OCI-LY7 (cell line): ENCODE data around the gene ARHGEF11. TPM values are rescaled to one million over a fixed set of nuclear protein-coding genes. Genes with fewer than 3 reads are reported as not detected.

ENCODE experiments used
- BruUV-seq: library from RNA; stranded (reverse); fragments of 400-500 nt; replicated peaks from 2 replicates; lab custom pipeline; 2021; lab: Mats Ljungman, UMichigan
- CTCF ChIA-PET: fragments of 300-600 bp; sonication (Branson Sonifier 250); formaldehyde crosslinking; loops from one replicate; lab custom pipeline; 2022; ENCODE audit warnings: antibody characterized with exemption; ENCODE audit not compliant: unreplicated experiment; lab: Charles Lee
- POLR2A ChIA-PET: fragments of 300-600 bp; sonication (Branson Sonifier 250); formaldehyde crosslinking; loops from one replicate; lab custom pipeline; 2022; ENCODE audit warnings: antibody characterized with exemption; lab: Charles Lee
- DNase-seq: peaks from one replicate; pipeline ENCODE4 v3.0.0-alpha.2; 2015; ENCODE audit warnings: low spot score
- H2AFZ ChIP-seq: fragments of 200-600 bp; sonication (generic), shearing (Covaris generic); 2 replicates; pipeline ENCODE4 v1.6.1; 2014; ENCODE audit warnings: mild to moderate bottlenecking, antibody characterized with exemption, low read length, moderate library complexity
- H3K27ac ChIP-seq: fragments of 200-600 bp; sonication (generic); 2 replicates; pipeline ENCODE4 v1.5.1; 2014; ENCODE audit warnings: mixed run types, low read depth, mild to moderate bottlenecking, moderate library complexity, low read length, inconsistent platforms; ENCODE audit not compliant: poor library complexity, severe bottlenecking
- H3K36me3 ChIP-seq: fragments of 200-600 bp; sonication (generic); 2 replicates; pipeline ENCODE4 v1.6.1; 2014; ENCODE audit warnings: mild to moderate bottlenecking, antibody characterized with exemption, low read length, moderate library complexity, mixed read lengths; ENCODE audit not compliant: insufficient read depth
- H3K4me1 ChIP-seq: fragments of 200-600 bp; sonication (generic); 2 replicates; pipeline ENCODE4 v1.5.1; 2014; ENCODE audit warnings: mild to moderate bottlenecking, low read length; ENCODE audit not compliant: insufficient read depth, poor library complexity, severe bottlenecking
- H3K4me2 ChIP-seq: fragments of 200-600 bp; sonication (generic); 2 replicates; pipeline ENCODE4 v1.6.1; 2014; ENCODE audit warnings: mild to moderate bottlenecking, low read length
- H3K4me3 ChIP-seq: fragments of 200-600 bp; sonication (generic); 2 replicates; pipeline ENCODE4 v1.5.1; 2014; ENCODE audit warnings: mild to moderate bottlenecking, low read depth, low read length; ENCODE audit not compliant: poor library complexity, severe bottlenecking
- H3K79me2 ChIP-seq: fragments of 200-600 bp; sonication (generic); 2 replicates; pipeline ENCODE4 v1.6.1; 2016; ENCODE audit warnings: low read depth, mild to moderate bottlenecking, low read length, moderate library complexity, mixed read lengths; ENCODE audit not compliant: insufficient read depth
- H3K9me2 ChIP-seq: fragments of 200-600 bp; sonication (generic); 2 replicates; pipeline ENCODE4 v1.6.1; 2016; ENCODE audit warnings: mild to moderate bottlenecking, low read length, mixed read lengths; ENCODE audit not compliant: insufficient read depth
- H3K9me3 ChIP-seq: fragments of 200-600 bp; sonication (generic); 2 replicates; pipeline ENCODE4 v1.6.1; 2014; ENCODE audit warnings: mild to moderate bottlenecking, mixed run types, low read length, mixed read lengths
- H4K20me1 ChIP-seq: fragments of 200-600 bp; sonication (generic); 2 replicates; pipeline ENCODE4 v1.6.1; 2014; ENCODE audit warnings: mild to moderate bottlenecking, antibody characterized with exemption, low read length, moderate library complexity, mixed read lengths; ENCODE audit not compliant: insufficient read depth
- EZH2phosphoT487 ChIP-seq: fragments of 200-600 bp; sonication (generic); IDR thresholded peaks from 2 replicates; pipeline ENCODE4 v1.6.1; 2018; ENCODE audit warnings: low read depth, borderline replicate concordance, mild to moderate bottlenecking, mixed run types, antibody characterized with exemption, low read length, moderate library complexity, mixed read lengths
- intact Hi-C: fragments of 100-400 bp; cut with micrococcal nuclease; formaldehyde crosslinking; loops from one replicate; pipeline ENCODE4 v1.10.0; 2022; ENCODE audit not compliant: unreplicated experiment
- total RNA-seq, 2 experiments: library from RNA; depleted of rRNA in 1 of 2; stranded (reverse); fragments of >200 nt in 1 of 2; shearing (Covaris generic) in 1 of 2; gene quantifications; 2 replicates each; pipeline ENCODE4 v1.2.3, GENCODE V29; 2014 to 2022
- TF ChIP-seq, protein P1 (sequence below): fragments of 200-600 bp; sonication (generic); conservative IDR thresholded peaks from 2 replicates; pipeline ENCODE4 v1.5.1; 2014; ENCODE audit warnings: mild to moderate bottlenecking, antibody characterized with exemption, low read length, moderate library complexity, mixed read lengths

ARHGEF11 gene
- total RNA-seq, 2 experiments from 2014 or later, result 1.5 to 3.4 TPM

DNA sequence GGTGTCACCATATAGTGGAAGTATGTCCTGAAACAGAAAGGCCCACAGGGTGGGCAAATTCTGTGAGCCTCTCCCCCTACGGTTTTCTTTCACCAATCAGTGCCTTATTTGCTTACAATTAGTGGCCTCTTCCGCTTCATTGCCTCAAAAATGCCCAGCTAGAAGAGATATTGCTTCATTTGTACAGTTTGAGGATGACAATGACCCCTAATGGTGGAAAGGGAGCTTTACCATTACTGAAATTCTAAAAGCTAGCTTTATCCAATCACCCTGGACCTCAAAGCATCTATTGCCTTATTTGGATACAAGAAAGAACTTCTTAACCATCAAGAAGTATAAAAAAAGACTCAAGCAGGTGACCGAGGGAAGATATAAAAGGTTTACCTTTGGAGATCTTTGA lies 75.5 kb downstream of the ARHGEF11 start:
- Histone ChIP-seq H2AFZ (no peak overlapping the region), H3K27ac (no peak overlapping the region), H4K20me1 (no peaks in the 10 kb centered on the region), H3K9me3 (no peaks in the 10 kb centered on the region), H3K9me2 (no peaks in the 10 kb centered on the region), H3K4me2 (no peak overlapping the region), H3K36me3 (no peaks in the 10 kb centered on the region), H3K79me2 (no peaks in the 10 kb centered on the region), H3K4me3 (no peak overlapping the region), H3K4me1 (no peaks in the 10 kb centered on the region)
- ChIA-PET CTCF (no interaction called here), POLR2A (interaction anchor here (0.9 kb wide), 1 partner anchor 70 kb away, joined by 3 read pairs; no protein-coding TSS in a partner anchor)
- TF ChIP-seq EZH2phosphoT487, result no peak
- TF ChIP-seq, protein P1, sequence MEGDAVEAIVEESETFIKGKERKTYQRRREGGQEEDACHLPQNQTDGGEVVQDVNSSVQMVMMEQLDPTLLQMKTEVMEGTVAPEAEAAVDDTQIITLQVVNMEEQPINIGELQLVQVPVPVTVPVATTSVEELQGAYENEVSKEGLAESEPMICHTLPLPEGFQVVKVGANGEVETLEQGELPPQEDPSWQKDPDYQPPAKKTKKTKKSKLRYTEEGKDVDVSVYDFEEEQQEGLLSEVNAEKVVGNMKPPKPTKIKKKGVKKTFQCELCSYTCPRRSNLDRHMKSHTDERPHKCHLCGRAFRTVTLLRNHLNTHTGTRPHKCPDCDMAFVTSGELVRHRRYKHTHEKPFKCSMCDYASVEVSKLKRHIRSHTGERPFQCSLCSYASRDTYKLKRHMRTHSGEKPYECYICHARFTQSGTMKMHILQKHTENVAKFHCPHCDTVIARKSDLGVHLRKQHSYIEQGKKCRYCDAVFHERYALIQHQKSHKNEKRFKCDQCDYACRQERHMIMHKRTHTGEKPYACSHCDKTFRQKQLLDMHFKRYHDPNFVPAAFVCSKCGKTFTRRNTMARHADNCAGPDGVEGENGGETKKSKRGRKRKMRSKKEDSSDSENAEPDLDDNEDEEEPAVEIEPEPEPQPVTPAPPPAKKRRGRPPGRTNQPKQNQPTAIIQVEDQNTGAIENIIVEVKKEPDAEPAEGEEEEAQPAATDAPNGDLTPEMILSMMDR, result peak; percentile 68
- intact Hi-C loops, result no loop called here
- DNase-seq, result peak; percentile 11
- no TSS peak for BruUV-seq

DNA sequence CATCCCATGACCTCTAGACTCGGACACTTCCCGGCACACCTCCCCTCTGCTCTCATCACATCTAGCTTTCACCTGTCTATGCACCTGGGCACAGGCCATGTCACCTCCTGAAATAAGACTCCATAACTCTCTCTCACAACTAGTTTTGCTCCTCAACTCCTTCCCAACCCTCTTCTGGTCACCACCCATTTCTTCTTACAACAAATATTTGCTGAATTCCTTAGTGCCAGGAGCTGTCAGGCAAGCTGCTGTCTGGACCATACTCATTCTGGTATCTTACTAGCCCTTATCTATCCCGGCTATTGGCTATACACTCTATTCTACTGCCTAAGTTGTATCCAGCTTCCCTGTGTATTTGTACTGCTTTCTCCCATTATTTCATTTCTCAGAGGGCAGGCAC lies 76.0 kb downstream of the ARHGEF11 start:
- TF ChIP-seq, protein P1, result no peak
- TF ChIP-seq EZH2phosphoT487, result no peak
- no peaks in the 10 kb centered on the region for H3K9me3 ChIP-seq
- no peak overlapping the region for H2AFZ ChIP-seq
- no peak overlapping the region for H3K4me3 ChIP-seq
- H3K36me3 ChIP-seq, result no peaks in the 10 kb centered on the region
- no peak for DNase-seq
- H3K27ac ChIP-seq, result no peak overlapping the region
- H3K79me2 ChIP-seq, result no peaks in the 10 kb centered on the region
- H3K4me1 ChIP-seq, result no peaks in the 10 kb centered on the region
- no peaks in the 10 kb centered on the region for H4K20me1 ChIP-seq
- intact Hi-C loops, result no loop called here
- CTCF ChIA-PET, result no interaction called here
- BruUV-seq, result no TSS peak
- H3K9me2 ChIP-seq, result no peaks in the 10 kb centered on the region
- POLR2A ChIA-PET, result interaction anchor here (0.9 kb wide), 1 partner anchor 71 kb away, joined by 3 read pairs; no protein-coding TSS in a partner anchor
- no peak overlapping the region for H3K4me2 ChIP-seq

- intact Hi-C loops, result no loop called here
- H3K9me2 ChIP-seq, result no peaks in the 10 kb centered on the region
- TF ChIP-seq, protein P1, result no peak
- no peak for TF ChIP-seq EZH2phosphoT487
- DNase-seq, result no peak
- CTCF ChIA-PET, result no interaction called here
- no peaks in the 10 kb centered on the region for H3K9me3 ChIP-seq
- peaks cover 12% of the 10 kb centered on the region for H3K4me1 ChIP-seq
- no peak overlapping the region for H3K27ac ChIP-seq
- no TSS peak for BruUV-seq
- H2AFZ ChIP-seq, result peak overlapping the region; percentile 95
- POLR2A ChIA-PET, result interaction anchor here (1.1 kb wide), 1 partner anchor 97 kb away, joined by 4 read pairs; no protein-coding TSS in a partner anchor
- H3K4me2 ChIP-seq, result no peak overlapping the region
- H3K4me3 ChIP-seq, result no peak overlapping the region
- H4K20me1 ChIP-seq, result no peaks in the 10 kb centered on the region
- H3K36me3 ChIP-seq, result no peaks in the 10 kb centered on the region
- no peaks in the 10 kb centered on the region for H3K79me2 ChIP-seq
Observed at GRCh38 chr1:156964441-156964840, 81.1 kb downstream of the ARHGEF11 start.
